BJ (cell line): ENCODE data around the gene LRRC1. TPM values are rescaled to one million over a fixed set of nuclear protein-coding genes. Genes with fewer than 3 reads are reported as not detected.

ENCODE experiments used
- CTCF ChIA-PET: fragments of 350-600 bp; formaldehyde crosslinking; extraction: SDS; loops from one replicate; lab custom pipeline; 2021; ENCODE audit warnings: antibody characterized with exemption, inconsistent platforms; lab: Yijun Ruan, JAX
- POLR2A ChIA-PET: fragments of 300-600 bp; sonication (Branson Sonifier 250); formaldehyde crosslinking; extraction: SDS; loops from one replicate; lab custom pipeline; 2021; ENCODE audit warnings: antibody characterized with exemption; lab: Charles Lee
- DNase-seq: peaks from one replicate; pipeline ENCODE4 v3.0.0-alpha.2; 2011; ENCODE audit warnings: low read depth
- H3K27me3 ChIP-seq: 2 replicates; pipeline ENCODE4 v1.6.0; 2011; ENCODE audit warnings: low read length; ENCODE audit not compliant: control insufficient read depth, insufficient read depth
- H3K36me3 ChIP-seq: 2 replicates; pipeline ENCODE4 v1.5.1; 2011; ENCODE audit warnings: low read length; ENCODE audit not compliant: control insufficient read depth, insufficient read depth
- H3K4me3 ChIP-seq: 2 replicates; pipeline ENCODE4 v1.5.1; 2011; ENCODE audit warnings: low read depth, mild to moderate bottlenecking, control low read depth, low read length
- CTCF ChIP-seq: IDR thresholded peaks from 2 replicates; pipeline ENCODE4 v1.5.1; 2011; ENCODE audit warnings: low read depth, mild to moderate bottlenecking, control low read depth, inconsistent platforms, low read length, moderate library complexity; ENCODE audit not compliant: insufficient read depth
- polyA plus RNA-seq: library from polyadenylated mRNA; depleted of rRNA; stranded (reverse); fragments of >200 nt; gene quantifications from 2 replicates; pipeline ENCODE4 v1.2.3, GENCODE V29; 2011

Gene LRRC1
- polyA plus RNA-seq, 1 experiment, result 4.3 TPM

- no peaks in the 10 kb centered on the region for H3K36me3 ChIP-seq
- no peak overlapping the region for H3K4me3 ChIP-seq
- CTCF ChIA-PET, result no interaction called here
- no peak for DNase-seq
- no peaks in the 10 kb centered on the region for H3K27me3 ChIP-seq
- TF ChIP-seq CTCF, result no peak
- POLR2A ChIA-PET, result no interaction called here
These were observed 117.9 kb downstream of the LRRC1 start for GRCh38 chr6:53912661-53913060.

GRCh38 chr6:53913286-53913685, 118.5 kb downstream of the LRRC1 start:
- Histone ChIP-seq H3K4me3 (no peak overlapping the region), H3K36me3 (no peaks in the 10 kb centered on the region), H3K27me3 (no peaks in the 10 kb centered on the region)
- DNase-seq, result no peak
- CTCF ChIA-PET, result no interaction called here
- POLR2A ChIA-PET, result no interaction called here
- no peak for TF ChIP-seq CTCF

- POLR2A ChIA-PET, result no interaction called here
- H3K27me3 ChIP-seq, result no peaks in the 10 kb centered on the region
- DNase-seq, result no peak
- TF ChIP-seq CTCF, result no peak
- H3K4me3 ChIP-seq, result no peak overlapping the region
- CTCF ChIA-PET, result interaction anchor here (0.7 to 1.5 kb wide), 2 partner anchors 10 to 18 kb away, joined by 3 read pairs; no protein-coding TSS in a partner anchor
- no peaks in the 10 kb centered on the region for H3K36me3 ChIP-seq
These were observed 120.4 kb downstream of the LRRC1 start for GRCh38 chr6:53915026-53915691.

GRCh38 chr6:53916804-53917463, 122.1 kb downstream of the LRRC1 start:
- no peak for TF ChIP-seq CTCF
- POLR2A ChIA-PET, result no interaction called here
- CTCF ChIA-PET, result interaction anchor here (0.9 to 1.4 kb wide), 3 partner anchors 39 to 189 kb away, joined by 3 read pairs; no protein-coding TSS in a partner anchor

GRCh38 chr6:53917464-53917842, 122.6 kb downstream of the LRRC1 start:
- TF ChIP-seq CTCF, result no peak
- no peak overlapping the region for H3K4me3 ChIP-seq
- POLR2A ChIA-PET, result no interaction called here
- H3K27me3 ChIP-seq, result no peaks in the 10 kb centered on the region
- no peaks in the 10 kb centered on the region for H3K36me3 ChIP-seq
- CTCF ChIA-PET, result interaction anchor here (0.9 to 1.4 kb wide), 2 partner anchors 38 to 189 kb away, joined by 3 read pairs; no protein-coding TSS in a partner anchor
- DNase-seq, result no peak

More at GRCh38 chr6:53916804-53917463, 122.1 kb downstream of the LRRC1 start:
- Histone ChIP-seq H3K27me3 (no peaks in the 10 kb centered on the region), H3K4me3 (no peak overlapping the region), H3K36me3 (no peaks in the 10 kb centered on the region)
- DNase-seq, result no peak
